ENCODE measurements around the gene P3H2. TPM values are rescaled to one million over a fixed set of nuclear protein-coding genes. Genes with fewer than 3 reads are reported as not detected.

P3H2 gene
- total RNA-seq, 2 experiments from 2014 or later: not detected

GRCh38 chr3:190041333-190042041 lies 79.2 kb downstream of the P3H2 start:
- H3K4me1 Mint-ChIP-seq (ENCODE audit: low read depth): no peaks in the 10 kb centered on the region
- no peaks in the 10 kb centered on the region for H3K9me3 Mint-ChIP-seq
- intact Hi-C loops (cut with micrococcal nuclease): no loop called here
- H3K27me3 Mint-ChIP-seq (ENCODE audit: low read depth): peaks cover 25% of the 10 kb centered on the region
- no peak overlapping the region for H3K27ac Mint-ChIP-seq
- CTCF ChIA-PET: no interaction called here
- no peak overlapping the region for H3K4me3 Mint-ChIP-seq
- no peak for DNase-seq
- H3K36me3 Mint-ChIP-seq (ENCODE audit: low read depth): no peaks in the 10 kb centered on the region

GRCh38 chr3:190040145-190040544 lies 80.6 kb downstream of the P3H2 start:
- Mint-ChIP-seq H3K27ac (no peak overlapping the region), H3K9me3 (no peaks in the 10 kb centered on the region)

GRCh38 chr3:190038050-190038933 lies 82.4 kb downstream of the P3H2 start:
- no peak overlapping the region for H3K4me3 Mint-ChIP-seq
- CTCF ChIA-PET: no interaction called here
- intact Hi-C loops (cut with micrococcal nuclease): no loop called here
- H3K4me1 Mint-ChIP-seq (ENCODE audit: low read depth): no peaks in the 10 kb centered on the region
- no peak for DNase-seq
- H3K9me3 Mint-ChIP-seq: no peaks in the 10 kb centered on the region
- H3K27ac Mint-ChIP-seq: no peak overlapping the region
- peaks cover 19% of the 10 kb centered on the region for H3K27me3 Mint-ChIP-seq (ENCODE audit: low read depth)
- H3K36me3 Mint-ChIP-seq (ENCODE audit: low read depth): no peaks in the 10 kb centered on the region

More at GRCh38 chr3:190040145-190040544, 80.6 kb downstream of the P3H2 start:
- intact Hi-C loops (cut with micrococcal nuclease): no loop called here
- Mint-ChIP-seq H3K36me3 (ENCODE audit: low read depth) (no peaks in the 10 kb centered on the region), H3K4me3 (no peak overlapping the region), H3K27me3 (ENCODE audit: low read depth) (peaks cover 24% of the 10 kb centered on the region), H3K4me1 (ENCODE audit: low read depth) (no peaks in the 10 kb centered on the region)
- CTCF ChIA-PET: no interaction called here
- DNase-seq: no peak

- H3K9me3 Mint-ChIP-seq: no peaks in the 10 kb centered on the region
- H3K27me3 Mint-ChIP-seq (ENCODE audit: low read depth): peaks cover 19% of the 10 kb centered on the region
- H3K4me3 Mint-ChIP-seq: no peak overlapping the region
- H3K36me3 Mint-ChIP-seq (ENCODE audit: low read depth): no peaks in the 10 kb centered on the region
- no peaks in the 10 kb centered on the region for H3K4me1 Mint-ChIP-seq (ENCODE audit: low read depth)
- intact Hi-C loops (cut with micrococcal nuclease): no loop called here
- no peak overlapping the region for H3K27ac Mint-ChIP-seq
- DNase-seq: no peak
- CTCF ChIA-PET: no interaction called here
These were observed 84.1 kb downstream of the P3H2 start for GRCh38 chr3:190036631-190037030.

GRCh38 chr3:190034446-190034845 lies 86.3 kb downstream of the P3H2 start:
- Mint-ChIP-seq H3K4me3 (no peak overlapping the region), H3K9me3 (no peaks in the 10 kb centered on the region), H3K27me3 (ENCODE audit: low read depth) (peaks cover 15% of the 10 kb centered on the region), H3K36me3 (ENCODE audit: low read depth) (no peaks in the 10 kb centered on the region), H3K27ac (no peak overlapping the region), H3K4me1 (ENCODE audit: low read depth) (no peaks in the 10 kb centered on the region)
- CTCF ChIA-PET: no interaction called here
- intact Hi-C loops (cut with micrococcal nuclease): no loop called here
- no peak for DNase-seq

GRCh38 chr3:190032923-190033322 lies 87.8 kb downstream of the P3H2 start:
- intact Hi-C loops (cut with micrococcal nuclease): no loop called here

GRCh38 chr3:190031887-190032752 lies 88.6 kb downstream of the P3H2 start:
- intact Hi-C loops (cut with micrococcal nuclease): no loop called here
- no peaks in the 10 kb centered on the region for H3K9me3 Mint-ChIP-seq
- H3K36me3 Mint-ChIP-seq (ENCODE audit: low read depth): no peaks in the 10 kb centered on the region

More at GRCh38 chr3:190032923-190033322, 87.8 kb downstream of the P3H2 start:
- CTCF ChIA-PET: no interaction called here
- DNase-seq: no peak
- no peaks in the 10 kb centered on the region for H3K4me1 Mint-ChIP-seq (ENCODE audit: low read depth)
- H3K9me3 Mint-ChIP-seq: no peaks in the 10 kb centered on the region
- H3K27me3 Mint-ChIP-seq (ENCODE audit: low read depth): peaks cover 19% of the 10 kb centered on the region
- no peak overlapping the region for H3K4me3 Mint-ChIP-seq
- no peaks in the 10 kb centered on the region for H3K36me3 Mint-ChIP-seq (ENCODE audit: low read depth)
- H3K27ac Mint-ChIP-seq: no peak overlapping the region

GRCh38 chr3:190027116-190027515 lies 93.6 kb downstream of the P3H2 start:
- CTCF ChIA-PET: interaction anchor here (0.9 kb wide), 1 partner anchor 173 kb away, joined by 4 read pairs; no protein-coding TSS in a partner anchor
- Mint-ChIP-seq H3K36me3 (ENCODE audit: low read depth) (no peaks in the 10 kb centered on the region), H3K4me3 (no peak overlapping the region), H3K4me1 (ENCODE audit: low read depth) (peaks cover 2% of the 10 kb centered on the region), H3K9me3 (no peaks in the 10 kb centered on the region), H3K27ac (no peak overlapping the region), H3K27me3 (ENCODE audit: low read depth) (peaks cover 12% of the 10 kb centered on the region)
- no peak for DNase-seq
- intact Hi-C loops (cut with micrococcal nuclease): no loop called here

More at GRCh38 chr3:190031887-190032752, 88.6 kb downstream of the P3H2 start:
- peaks cover 15% of the 10 kb centered on the region for H3K27me3 Mint-ChIP-seq (ENCODE audit: low read depth)
- CTCF ChIA-PET: no interaction called here
- H3K4me3 Mint-ChIP-seq: no peak overlapping the region
- no peak overlapping the region for H3K27ac Mint-ChIP-seq
- no peaks in the 10 kb centered on the region for H3K4me1 Mint-ChIP-seq (ENCODE audit: low read depth)
- DNase-seq: no peak

GRCh38 chr3:190026154-190026553 lies 94.5 kb downstream of the P3H2 start:
- H3K9me3 Mint-ChIP-seq: no peaks in the 10 kb centered on the region
- intact Hi-C loops (cut with micrococcal nuclease): no loop called here
- DNase-seq: no peak

GRCh38 chr3:190024912-190025311 lies 95.8 kb downstream of the P3H2 start:
- no peak overlapping the region for H3K27ac Mint-ChIP-seq
- CTCF ChIA-PET: no interaction called here
- H3K27me3 Mint-ChIP-seq (ENCODE audit: low read depth): peaks cover 12% of the 10 kb centered on the region

More at GRCh38 chr3:190026154-190026553, 94.5 kb downstream of the P3H2 start:
- no peaks in the 10 kb centered on the region for H3K36me3 Mint-ChIP-seq (ENCODE audit: low read depth)
- CTCF ChIA-PET: no interaction called here
- peaks cover 12% of the 10 kb centered on the region for H3K27me3 Mint-ChIP-seq (ENCODE audit: low read depth)
- no peak overlapping the region for H3K4me3 Mint-ChIP-seq
- no peak overlapping the region for H3K27ac Mint-ChIP-seq
- peaks cover 2% of the 10 kb centered on the region for H3K4me1 Mint-ChIP-seq (ENCODE audit: low read depth)

GRCh38 chr3:190019844-190020243 lies 100.9 kb downstream of the P3H2 start:
- H3K36me3 Mint-ChIP-seq (ENCODE audit: low read depth): no peaks in the 10 kb centered on the region
- no peak overlapping the region for H3K4me3 Mint-ChIP-seq
- intact Hi-C loops (cut with micrococcal nuclease): loop anchor here (5.0 kb wide), 1 partner anchor 182 kb away; no protein-coding TSS in a partner anchor
- peaks cover 24% of the 10 kb centered on the region for H3K27me3 Mint-ChIP-seq (ENCODE audit: low read depth)
- CTCF ChIA-PET: no interaction called here
- DNase-seq: no peak
- H3K9me3 Mint-ChIP-seq: no peaks in the 10 kb centered on the region
- H3K27ac Mint-ChIP-seq: no peak overlapping the region
- peaks cover 2% of the 10 kb centered on the region for H3K4me1 Mint-ChIP-seq (ENCODE audit: low read depth)

More at GRCh38 chr3:190024912-190025311, 95.8 kb downstream of the P3H2 start:
- Mint-ChIP-seq H3K4me3 (no peak overlapping the region), H3K4me1 (ENCODE audit: low read depth) (peaks cover 2% of the 10 kb centered on the region), H3K9me3 (no peaks in the 10 kb centered on the region), H3K36me3 (ENCODE audit: low read depth) (no peaks in the 10 kb centered on the region)
- DNase-seq: no peak
- intact Hi-C loops (cut with micrococcal nuclease): no loop called here

- H3K27me3 Mint-ChIP-seq (ENCODE audit: low read depth): peaks cover 24% of the 10 kb centered on the region
- no peak for DNase-seq
- H3K4me3 Mint-ChIP-seq: no peak overlapping the region
- CTCF ChIA-PET: no interaction called here
- no peaks in the 10 kb centered on the region for H3K36me3 Mint-ChIP-seq (ENCODE audit: low read depth)
- no peak overlapping the region for H3K27ac Mint-ChIP-seq
- H3K4me1 Mint-ChIP-seq (ENCODE audit: low read depth): no peaks in the 10 kb centered on the region
- H3K9me3 Mint-ChIP-seq: no peaks in the 10 kb centered on the region
- intact Hi-C loops (cut with micrococcal nuclease): loop anchor here (5.0 kb wide), 1 partner anchor 183 kb away; no protein-coding TSS in a partner anchor
These were observed 101.7 kb downstream of the P3H2 start for GRCh38 chr3:190019006-190019405.

Measured in activated naive CD4-positive, alpha-beta T cell treated with anti-CD3 and anti-CD28 coated beads for 36 hours (primary cell).